ENCODE measurements around the gene MGAT3. TPM values are rescaled to one million over a fixed set of nuclear protein-coding genes. Genes with fewer than 3 reads are reported as not detected.
"Not testable (repeated sequence)": the region's sequence is repeated elsewhere in the genome, so short reads cannot be mapped to it uniquely, and the experiment has no call there.

The MGAT3 gene
- total RNA-seq, 1 experiment from 2014 or later = 5.0 TPM

- H3K79me1 ChIP-seq (ENCODE audit: insufficient read depth, low read depth, low read length, poor library complexity, severe bottlenecking) = no peaks in the 10 kb centered on the region
- peak within 1 kb of the TSS; percentile 96 for H4K91ac ChIP-seq (ENCODE audit: insufficient read length, low read depth, low read length)
- Mint-ChIP-seq H3K36me3 (ENCODE audit: insufficient read depth in 1 of 3, low read depth in 3 of 3) (peaks cover 33 to 71% (median 50%) of the 10 kb centered on the region in 3 experiments), H3K27me3 (ENCODE audit: low read depth) (peaks cover 39% of the 10 kb centered on the region), H3K9me3 (peaks cover 0 to 2% of the 10 kb centered on the region in 2 experiments; a peak in 3 of 5 replicates), H3K4me3 (peak within 1 kb of the TSS; percentile 94 to 98), H3K27ac (peak within 1 kb of the TSS; percentile 100), H3K4me1 (peaks cover 25 to 28% of the 10 kb centered on the region in 2 experiments)
- H2AFZ ChIP-seq (ENCODE audit: low read length) = peak within 1 kb of the TSS; percentile 89
- no peaks in the 10 kb centered on the region; the same call in 1 of the 2 replicates for H3K4me1 ChIP-seq (ENCODE audit: insufficient read depth, low read length)
- H3K18ac ChIP-seq (ENCODE audit: insufficient read length, low read depth, low read length) = peak within 1 kb of the TSS; percentile 99
- no peak within 1 kb of the TSS for H2BK120ac ChIP-seq (ENCODE audit: low read depth, low read length, poor library complexity, severe bottlenecking)
- no peak within 1 kb of the TSS for H4K8ac ChIP-seq (replicated peaks; ENCODE audit: insufficient read length, low read depth, low read length)
- no peaks in the 10 kb centered on the region; the same call in 1 of the 2 replicates for H3K27me3 ChIP-seq (ENCODE audit: insufficient read depth, low read length)
- no peak within 1 kb of the TSS for H3K23ac ChIP-seq (ENCODE audit: insufficient read length, low read depth, low read length)
- peak within 1 kb of the TSS; percentile 75 for H3K27ac ChIP-seq (ENCODE audit: insufficient read length, low read depth, low read length)
- peaks cover 9% of the 10 kb centered on the region for H4K20me1 ChIP-seq (ENCODE audit: control insufficient read depth, insufficient read depth, insufficient read length)
- H3K9ac ChIP-seq (ENCODE audit: extremely low read depth, insufficient read length, low read length) = peak within 1 kb of the TSS; percentile 97
- H2BK5ac ChIP-seq (ENCODE audit: insufficient read length, low read length) = peak within 1 kb of the TSS; percentile 98
- DNase-seq = no peak
- H2BK12ac ChIP-seq (ENCODE audit: insufficient read length, low read depth, low read length) = no peak within 1 kb of the TSS
- peak within 1 kb of the TSS; percentile 84 for H4K5ac ChIP-seq (ENCODE audit: insufficient read length, low read depth, low read length)
- peak within 1 kb of the TSS; percentile 73 for H3K4me2 ChIP-seq (ENCODE audit: insufficient read depth, insufficient read length, low read length)
- no peak within 1 kb of the TSS for H2BK20ac ChIP-seq (ENCODE audit: low read depth, low read length, poor library complexity, severe bottlenecking)
- no peak within 1 kb of the TSS for H3T11ph ChIP-seq (ENCODE audit: low read length)
- WGBS (ENCODE audit: extremely low coverage, insufficient read length, low lambda C conversion rate) = no CpG with 5 or more reads among the region's 86 CpGs
- no peak within 1 kb of the TSS for H2BK15ac ChIP-seq (ENCODE audit: low read depth, low read length)
- H3K23me2 ChIP-seq (ENCODE audit: insufficient read length, low read depth, low read length, poor library complexity, severe bottlenecking) = peaks cover 13% of the 10 kb centered on the region
- TF ChIP-seq, protein P1, sequence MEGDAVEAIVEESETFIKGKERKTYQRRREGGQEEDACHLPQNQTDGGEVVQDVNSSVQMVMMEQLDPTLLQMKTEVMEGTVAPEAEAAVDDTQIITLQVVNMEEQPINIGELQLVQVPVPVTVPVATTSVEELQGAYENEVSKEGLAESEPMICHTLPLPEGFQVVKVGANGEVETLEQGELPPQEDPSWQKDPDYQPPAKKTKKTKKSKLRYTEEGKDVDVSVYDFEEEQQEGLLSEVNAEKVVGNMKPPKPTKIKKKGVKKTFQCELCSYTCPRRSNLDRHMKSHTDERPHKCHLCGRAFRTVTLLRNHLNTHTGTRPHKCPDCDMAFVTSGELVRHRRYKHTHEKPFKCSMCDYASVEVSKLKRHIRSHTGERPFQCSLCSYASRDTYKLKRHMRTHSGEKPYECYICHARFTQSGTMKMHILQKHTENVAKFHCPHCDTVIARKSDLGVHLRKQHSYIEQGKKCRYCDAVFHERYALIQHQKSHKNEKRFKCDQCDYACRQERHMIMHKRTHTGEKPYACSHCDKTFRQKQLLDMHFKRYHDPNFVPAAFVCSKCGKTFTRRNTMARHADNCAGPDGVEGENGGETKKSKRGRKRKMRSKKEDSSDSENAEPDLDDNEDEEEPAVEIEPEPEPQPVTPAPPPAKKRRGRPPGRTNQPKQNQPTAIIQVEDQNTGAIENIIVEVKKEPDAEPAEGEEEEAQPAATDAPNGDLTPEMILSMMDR (conservative IDR thresholded peaks at IDR 0.05) = no peak
- H2AK5ac ChIP-seq (ENCODE audit: insufficient read length, low read length) = no peak within 1 kb of the TSS
- peak within 1 kb of the TSS; percentile 91; the same call in 1 of the 2 replicates for H3K4ac ChIP-seq (ENCODE audit: low read depth, low read length)
- no peaks in the 10 kb centered on the region for H3K9me3 ChIP-seq (ENCODE audit: control insufficient read depth, low read depth, low read length)
- peak within 1 kb of the TSS; percentile 99 for H3K14ac ChIP-seq (ENCODE audit: insufficient read depth, low read length)
- peak within 1 kb of the TSS; percentile 83 for H3K56ac ChIP-seq (ENCODE audit: insufficient read length, low read depth, low read length)
- H3K79me2 ChIP-seq (ENCODE audit: insufficient read depth, low read length) = peaks cover 8% of the 10 kb centered on the region; the same call in 1 of the 2 replicates
Measured at GRCh38 chr22:39520226-39521105, 63.7 kb downstream of the MGAT3 start, which contains the start of gene ATF4. ATF4 (plus strand) TSS chr22:39520562; CDS start chr22:39521446, 884 bp downstream.

DNA sequence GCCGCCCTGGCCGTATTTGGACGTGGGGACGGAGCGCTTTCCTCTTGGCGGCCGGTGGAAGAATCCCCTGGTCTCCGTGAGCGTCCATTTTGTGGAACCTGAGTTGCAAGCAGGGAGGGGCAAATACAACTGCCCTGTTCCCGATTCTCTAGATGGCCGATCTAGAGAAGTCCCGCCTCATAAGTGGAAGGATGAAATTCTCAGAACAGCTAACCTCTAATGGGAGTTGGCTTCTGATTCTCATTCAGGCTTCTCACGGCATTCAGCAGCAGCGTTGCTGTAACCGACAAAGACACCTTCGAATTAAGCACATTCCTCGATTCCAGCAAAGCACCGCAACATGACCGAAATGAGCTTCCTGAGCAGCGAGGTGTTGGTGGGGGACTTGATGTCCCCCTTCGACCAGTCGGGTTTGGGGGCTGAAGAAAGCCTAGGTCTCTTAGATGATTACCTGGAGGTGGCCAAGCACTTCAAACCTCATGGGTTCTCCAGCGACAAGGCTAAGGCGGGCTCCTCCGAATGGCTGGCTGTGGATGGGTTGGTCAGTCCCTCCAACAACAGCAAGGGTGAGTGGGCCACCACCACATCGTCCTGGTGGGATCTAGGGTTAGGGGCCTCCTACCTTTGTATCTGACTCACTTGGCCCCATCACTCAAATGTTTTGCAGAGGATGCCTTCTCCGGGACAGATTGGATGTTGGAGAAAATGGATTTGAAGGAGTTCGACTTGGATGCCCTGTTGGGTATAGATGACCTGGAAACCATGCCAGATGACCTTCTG, 64.5 kb downstream of the MGAT3 start:
- Mint-ChIP-seq H3K27me3 (ENCODE audit: low read depth) (peaks cover 30% of the 10 kb centered on the region), H3K4me3 (peak overlapping the region; percentile 94 to 98), H3K4me1 (peaks cover 27 to 29% of the 10 kb centered on the region in 2 experiments), H3K36me3 (ENCODE audit: insufficient read depth in 1 of 3, low read depth in 3 of 3) (peaks cover 28 to 68% (median 42%) of the 10 kb centered on the region in 3 experiments), H3K27ac (peak overlapping the region; percentile 98 to 100 (median 100))
- H3K56ac ChIP-seq (ENCODE audit: insufficient read length, low read depth, low read length); H3K79me1 ChIP-seq (ENCODE audit: insufficient read depth, low read depth, low read length, poor library complexity, severe bottlenecking); H2BK5ac ChIP-seq (ENCODE audit: insufficient read length, low read length); H4K8ac ChIP-seq (replicated peaks; ENCODE audit: insufficient read length, low read depth, low read length); H3K4me1 ChIP-seq (ENCODE audit: insufficient read depth, low read length); H3K27ac ChIP-seq (ENCODE audit: insufficient read length, low read depth, low read length); H2BK120ac ChIP-seq (ENCODE audit: low read depth, low read length, poor library complexity, severe bottlenecking); H3K27me3 ChIP-seq (ENCODE audit: insufficient read depth, low read length); DNase-seq; H4K20me1 ChIP-seq (ENCODE audit: control insufficient read depth, insufficient read depth, insufficient read length); H2AK5ac ChIP-seq (ENCODE audit: insufficient read length, low read length); H3K4ac ChIP-seq (ENCODE audit: low read depth, low read length); H3T11ph ChIP-seq (ENCODE audit: low read length); H3K9me3 ChIP-seq (ENCODE audit: control insufficient read depth, low read depth, low read length); H2AFZ ChIP-seq (ENCODE audit: low read length); H2BK12ac ChIP-seq (ENCODE audit: insufficient read length, low read depth, low read length); H3K23ac ChIP-seq (ENCODE audit: insufficient read length, low read depth, low read length); H3K79me2 ChIP-seq (ENCODE audit: insufficient read depth, low read length); H3K9me3 Mint-ChIP-seq; H4K91ac ChIP-seq (ENCODE audit: insufficient read length, low read depth, low read length); H2BK20ac ChIP-seq (ENCODE audit: low read depth, low read length, poor library complexity, severe bottlenecking); H4K5ac ChIP-seq (ENCODE audit: insufficient read length, low read depth, low read length); H2BK15ac ChIP-seq (ENCODE audit: low read depth, low read length): not testable (repeated sequence)
- H3K4me2 ChIP-seq (ENCODE audit: insufficient read depth, insufficient read length, low read length) = peak overlapping the region; percentile 52
- H3K14ac ChIP-seq (ENCODE audit: insufficient read depth, low read length) = peak overlapping the region; percentile 86; the same call in 1 of the 2 replicates
- peak overlapping the region; percentile 97 for H3K9ac ChIP-seq (ENCODE audit: extremely low read depth, insufficient read length, low read length)
- no CpG with 5 or more reads among the region's 28 CpGs for WGBS (ENCODE audit: extremely low coverage, insufficient read length, low lambda C conversion rate)
- peaks cover 13% of the 10 kb centered on the region for H3K23me2 ChIP-seq (ENCODE audit: insufficient read length, low read depth, low read length, poor library complexity, severe bottlenecking)
- H3K18ac ChIP-seq (ENCODE audit: insufficient read length, low read depth, low read length) = peak overlapping the region; percentile 47

Data from H9 (cell line).